Measurements from ENCODE around the gene KRTAP10-9.
"Not testable (repeated sequence)": the region's sequence is repeated elsewhere in the genome, so short reads cannot be mapped to it uniquely, and the experiment has no call there.

Gene KRTAP10-9

DNA sequence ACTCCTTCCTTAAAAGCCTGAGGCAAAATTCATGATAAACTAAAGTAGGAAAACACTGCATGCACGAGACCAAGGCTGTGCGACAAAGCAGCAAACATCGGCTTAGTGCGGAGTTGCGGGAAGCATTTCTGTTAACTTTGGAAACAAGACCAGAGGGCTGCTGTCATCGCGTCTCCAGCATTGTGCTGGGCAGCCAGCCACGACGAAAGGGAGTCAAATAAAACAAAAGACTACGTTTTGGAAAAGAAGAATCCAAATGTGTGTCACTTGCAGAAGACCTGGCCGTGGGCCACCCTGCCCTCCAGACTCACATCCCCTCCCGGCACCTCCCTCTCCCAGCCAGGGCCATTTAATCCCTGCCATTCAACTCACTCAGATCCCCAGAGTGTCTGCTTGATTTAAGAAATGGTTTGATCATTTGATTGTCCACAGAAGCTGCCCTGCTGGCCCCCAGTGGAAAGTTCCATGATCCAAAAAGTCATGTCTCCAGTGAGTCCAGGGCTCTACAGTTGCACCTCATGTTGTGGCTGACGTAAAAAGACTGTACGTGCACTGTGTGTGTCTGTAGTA, 16.9 kb downstream of the KRTAP10-9 start:
- no peak for DNase-seq

DNA sequence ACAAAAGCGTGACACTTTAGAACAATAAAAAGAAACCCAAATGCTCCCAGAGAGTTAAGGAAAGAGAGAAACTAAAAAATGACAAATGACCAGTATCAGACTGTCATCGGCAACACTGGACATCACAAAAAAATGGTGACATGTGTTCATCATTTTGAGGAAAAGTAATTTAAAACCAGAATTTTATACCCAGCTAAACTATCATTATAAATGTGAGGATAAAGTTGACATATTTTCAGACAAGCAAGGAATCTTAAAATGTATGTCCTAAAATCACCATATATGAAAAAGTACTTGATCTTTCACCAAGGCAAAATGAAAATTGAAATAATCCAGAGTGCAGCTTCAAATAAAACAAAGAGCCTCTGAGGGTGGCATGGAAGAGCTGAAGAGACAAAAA, 18.0 kb downstream of the KRTAP10-9 start:
- no peak for DNase-seq

DNA sequence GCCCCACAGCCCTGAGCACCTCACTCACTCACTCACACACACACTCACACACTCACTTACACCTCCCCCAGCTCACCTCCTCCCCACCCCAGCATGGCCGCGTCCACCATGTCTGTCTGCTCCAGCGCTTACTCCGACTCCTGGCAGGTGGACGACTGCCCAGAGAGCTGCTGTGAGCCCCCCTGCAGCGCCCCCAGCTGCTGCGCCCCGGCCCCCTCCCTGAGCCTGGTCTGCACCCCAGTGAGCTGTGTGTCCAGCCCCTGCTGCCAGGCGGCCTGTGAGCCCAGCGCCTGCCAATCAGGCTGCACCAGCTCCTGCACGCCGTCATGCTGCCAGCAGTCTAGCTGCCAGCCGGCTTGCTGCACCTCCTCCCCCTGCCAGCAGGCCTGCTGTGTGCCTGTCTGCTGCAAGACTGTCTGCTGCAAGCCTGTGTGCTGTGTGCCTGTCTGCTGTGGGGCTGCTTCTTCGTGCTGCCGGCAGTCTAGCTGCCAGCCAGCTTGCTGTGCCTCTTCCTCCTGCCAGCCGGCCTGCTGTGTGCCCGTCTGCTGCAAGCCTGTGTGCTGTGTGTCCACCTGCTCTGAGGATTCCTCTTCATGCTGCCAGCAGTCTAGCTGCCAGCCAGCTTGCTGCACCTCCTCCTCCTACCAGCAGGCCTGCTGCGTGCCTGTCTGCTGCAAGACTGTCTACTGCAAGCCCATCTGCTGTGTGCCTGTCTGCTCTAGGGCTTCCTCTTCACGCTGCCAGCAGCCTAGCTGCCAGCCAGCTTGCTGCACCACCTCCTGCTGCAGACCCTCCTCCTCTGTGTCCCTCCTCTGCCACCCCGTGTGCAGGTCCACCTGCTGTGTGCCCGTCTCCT, 19.7 kb downstream of the KRTAP10-9 start, which contains the start of gene KRTAP10-11:
Gene KRTAP10-11 (plus strand): TSS at position 49 of the 856 bp plus-strand sequence. CDS start 45 bp downstream, at position 94.
- DNase-seq: peak in 1 of 2 experiments; percentile 11

DNA sequence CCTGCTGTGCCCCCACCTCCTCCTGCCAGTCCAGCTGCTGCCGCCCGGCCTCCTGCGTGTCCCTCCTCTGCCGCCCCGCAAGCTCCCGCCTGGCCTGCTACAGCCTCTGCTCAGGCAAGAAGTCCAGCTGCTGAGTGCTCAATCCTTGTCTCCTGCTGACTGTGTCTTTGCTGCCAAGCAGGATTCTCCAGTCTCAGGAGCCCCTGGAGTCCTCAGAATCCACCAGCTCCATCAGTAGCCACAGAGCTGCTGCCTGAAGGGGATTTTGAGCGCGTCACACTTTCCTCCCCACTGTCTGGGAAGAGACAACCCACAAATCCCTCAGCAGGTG, 20.3 kb downstream of the KRTAP10-9 start:
- no peak for DNase-seq

DNA sequence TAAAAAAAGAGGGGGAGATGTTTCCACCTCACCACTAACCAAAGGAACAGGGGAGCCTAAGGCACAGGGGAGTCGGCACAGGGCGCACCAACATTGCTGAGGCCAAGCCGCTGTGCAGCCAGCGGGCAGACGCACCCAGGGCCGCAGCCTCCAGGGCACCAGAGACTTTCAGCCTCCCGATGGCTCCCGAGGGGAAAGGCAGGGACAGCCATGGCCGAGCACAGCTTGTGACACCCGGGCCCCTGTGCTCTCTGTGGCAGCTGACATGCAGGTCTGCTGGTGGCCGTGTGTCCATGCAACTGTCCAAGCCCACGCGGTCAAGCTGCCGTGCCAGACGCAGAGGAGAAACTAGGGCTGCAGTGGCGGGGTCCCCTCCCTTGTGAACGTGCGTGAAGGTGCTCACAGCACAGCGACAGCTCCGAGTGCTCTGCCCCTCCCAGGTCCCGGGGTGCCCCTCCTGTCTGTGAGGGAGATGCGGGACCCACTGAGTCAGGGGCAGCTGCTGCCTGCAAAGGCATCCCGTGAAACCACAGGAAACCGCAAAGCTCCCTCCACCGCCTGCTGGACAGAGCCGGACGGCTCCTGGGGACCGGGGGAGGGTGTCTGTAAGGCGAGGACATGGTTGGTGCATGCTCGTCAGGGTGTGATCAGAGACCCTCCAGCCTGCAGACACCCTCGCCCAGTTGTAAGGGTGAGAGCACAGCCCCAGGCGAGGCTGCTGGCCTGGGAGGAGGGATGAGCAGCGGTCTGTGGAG, 21.8 kb downstream of the KRTAP10-9 start:
- DNase-seq: peak in 1 of 2 experiments; percentile 8

DNA sequence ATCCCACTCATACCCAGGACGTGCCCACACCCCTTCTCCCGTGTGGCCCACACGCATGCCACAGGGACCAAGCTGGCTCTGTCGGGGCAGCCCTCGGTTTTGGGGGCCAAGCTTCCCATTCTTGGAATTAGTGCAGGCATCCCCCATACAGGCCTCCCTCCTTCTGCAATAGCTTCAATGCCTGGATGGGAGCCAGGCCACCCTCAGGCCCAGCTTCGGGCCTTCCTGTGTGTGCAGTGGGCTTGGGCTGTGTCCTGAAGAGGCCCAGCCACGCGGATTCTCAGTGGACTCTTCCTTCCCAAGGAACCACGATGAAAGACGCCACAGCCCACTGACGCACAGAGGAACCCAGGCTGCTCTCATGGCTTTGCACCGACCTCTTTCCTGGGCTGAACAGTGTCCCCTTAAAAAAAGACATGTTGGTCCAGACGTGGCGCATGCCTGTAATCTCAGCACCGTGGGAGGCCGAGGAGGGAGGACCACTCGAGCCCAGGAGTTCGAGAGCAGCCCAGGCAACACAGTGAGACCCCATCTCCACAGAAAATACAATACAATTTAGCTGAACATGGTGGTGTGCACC, 22.7 kb downstream of the KRTAP10-9 start:
- no peak for DNase-seq

DNA sequence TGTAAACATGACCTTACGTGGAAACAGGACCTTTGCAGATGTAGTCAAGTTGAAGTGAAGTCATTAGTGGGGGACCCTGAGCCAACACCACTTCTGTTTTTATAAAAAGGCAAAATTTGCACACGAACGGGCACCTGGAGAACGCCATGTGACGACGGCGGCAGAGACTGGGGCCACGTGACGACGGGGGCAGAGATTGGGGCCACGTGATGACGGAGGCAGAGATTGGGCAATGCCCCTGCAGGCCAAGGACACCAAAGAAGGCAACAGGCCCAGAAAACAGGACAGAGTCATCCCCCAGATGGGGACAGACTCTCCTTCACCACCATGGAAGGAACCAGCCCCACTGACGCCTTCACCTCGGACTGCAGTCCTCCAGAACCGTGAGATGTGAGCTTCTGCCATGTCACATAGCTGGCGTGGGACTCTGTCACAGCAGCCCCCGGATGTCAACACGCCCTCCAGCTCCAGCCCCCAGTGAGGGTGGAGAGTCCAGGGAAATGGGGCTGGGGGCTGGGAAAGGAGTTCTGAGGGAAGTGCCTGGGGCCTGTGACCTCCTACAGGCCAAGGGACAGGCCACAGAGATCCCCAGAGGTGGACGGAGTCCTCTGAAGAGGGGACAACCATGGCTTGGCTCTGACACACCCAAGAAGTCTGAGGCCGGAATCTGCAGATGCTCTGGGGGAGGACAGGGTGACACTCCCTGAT, 23.5 kb downstream of the KRTAP10-9 start:
- no peak for DNase-seq

DNA sequence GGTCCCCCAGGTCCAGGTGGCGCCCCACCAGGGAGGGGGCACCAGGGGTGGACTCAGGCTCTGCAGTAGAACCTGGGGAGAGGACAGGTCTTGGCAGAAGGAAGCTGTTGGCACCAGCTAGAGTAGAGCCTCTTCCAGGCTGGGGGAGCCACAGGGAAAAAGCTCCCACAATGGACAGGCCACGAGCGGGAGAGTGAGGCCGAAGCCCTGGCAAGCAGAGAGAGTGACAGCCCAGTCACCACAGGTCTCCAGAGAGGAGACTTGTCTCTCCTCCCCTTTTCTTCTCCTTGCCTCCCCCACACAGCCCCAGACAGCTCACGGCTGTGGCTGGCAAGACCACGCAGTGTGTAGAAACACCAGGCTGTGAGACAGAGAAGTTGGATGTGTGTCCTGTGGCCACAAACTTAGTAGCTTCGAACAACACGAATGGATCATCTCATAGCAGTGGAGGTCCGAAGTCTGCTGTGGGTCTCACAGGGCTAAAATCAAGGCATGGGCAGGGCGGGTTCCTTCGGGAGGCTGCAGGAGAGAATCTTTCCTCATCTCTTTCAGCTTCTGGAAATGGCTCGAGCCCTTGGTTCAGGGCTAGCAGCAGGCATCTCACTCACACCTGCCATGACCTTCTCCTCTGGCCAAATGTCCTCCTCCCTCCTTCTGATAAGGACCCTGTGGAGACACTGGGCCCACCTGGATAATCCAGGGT, 24.2 kb downstream of the KRTAP10-9 start:
- peak in 1 of 2 experiments; percentile 13 for DNase-seq

DNA sequence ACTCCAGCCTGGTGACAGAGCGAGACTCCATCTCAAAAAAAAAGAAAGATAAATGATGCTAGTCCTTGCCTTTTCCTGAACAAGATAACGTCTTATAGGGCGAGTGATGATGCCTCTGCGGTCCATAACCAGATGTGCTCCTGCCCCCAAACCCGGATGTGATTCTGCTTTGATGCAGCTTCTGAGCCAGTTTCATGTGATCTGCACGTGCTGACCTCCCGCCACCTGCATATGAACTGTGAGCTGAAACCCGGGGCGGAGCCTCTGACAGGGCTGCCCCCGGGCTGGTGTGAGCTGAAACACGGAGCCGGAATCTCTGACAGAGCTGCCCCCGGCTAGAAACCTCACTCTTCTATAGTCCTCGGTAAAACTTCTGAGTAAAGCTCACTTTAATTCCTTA, 26.2 kb downstream of the KRTAP10-9 start:
- DNase-seq: no peak

DNA sequence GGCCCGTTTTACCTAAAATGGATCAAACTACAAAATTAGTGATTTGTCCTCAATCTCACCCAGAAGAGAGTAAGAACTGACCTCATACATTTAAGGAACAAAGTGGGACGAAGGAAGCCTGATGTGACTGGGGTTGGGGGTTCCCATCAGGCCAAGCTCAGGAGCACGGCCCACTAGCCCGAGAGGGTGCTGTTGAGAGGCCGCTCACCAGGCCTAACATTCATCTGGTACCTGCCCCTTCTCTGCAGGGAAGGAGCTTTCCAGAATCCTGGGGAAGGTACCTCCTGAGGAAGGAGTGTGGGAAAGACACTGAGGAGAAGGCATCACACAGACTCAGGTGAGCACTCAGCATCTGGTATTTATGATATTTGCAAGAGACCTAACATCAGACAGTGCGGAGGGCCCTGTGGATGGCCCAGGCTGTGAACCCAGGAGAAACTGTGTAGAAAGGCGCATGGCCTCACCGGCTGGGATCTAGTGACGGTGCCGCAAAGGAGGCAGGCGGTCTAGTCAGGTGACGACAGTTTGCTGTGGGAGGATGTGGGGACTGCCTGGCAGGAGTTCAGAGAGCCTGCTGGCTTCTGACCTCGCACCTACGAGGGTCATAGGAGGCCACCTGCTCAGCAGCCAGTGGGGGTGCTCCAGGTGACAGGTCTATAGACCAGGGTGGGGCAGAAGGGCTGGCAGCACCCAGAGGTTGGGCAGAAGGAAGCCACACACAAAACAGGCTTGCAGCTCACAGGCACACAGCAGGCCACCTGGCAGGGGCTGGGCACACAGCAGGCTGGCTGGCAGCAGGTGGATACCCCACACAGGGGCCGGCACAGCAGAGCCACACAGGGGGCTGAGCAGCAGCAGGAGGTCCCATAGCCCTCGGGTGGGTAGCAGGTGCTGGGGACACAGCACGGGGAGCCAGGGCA, 27.0 kb downstream of the KRTAP10-9 start:
- DNase-seq: no peak

DNA sequence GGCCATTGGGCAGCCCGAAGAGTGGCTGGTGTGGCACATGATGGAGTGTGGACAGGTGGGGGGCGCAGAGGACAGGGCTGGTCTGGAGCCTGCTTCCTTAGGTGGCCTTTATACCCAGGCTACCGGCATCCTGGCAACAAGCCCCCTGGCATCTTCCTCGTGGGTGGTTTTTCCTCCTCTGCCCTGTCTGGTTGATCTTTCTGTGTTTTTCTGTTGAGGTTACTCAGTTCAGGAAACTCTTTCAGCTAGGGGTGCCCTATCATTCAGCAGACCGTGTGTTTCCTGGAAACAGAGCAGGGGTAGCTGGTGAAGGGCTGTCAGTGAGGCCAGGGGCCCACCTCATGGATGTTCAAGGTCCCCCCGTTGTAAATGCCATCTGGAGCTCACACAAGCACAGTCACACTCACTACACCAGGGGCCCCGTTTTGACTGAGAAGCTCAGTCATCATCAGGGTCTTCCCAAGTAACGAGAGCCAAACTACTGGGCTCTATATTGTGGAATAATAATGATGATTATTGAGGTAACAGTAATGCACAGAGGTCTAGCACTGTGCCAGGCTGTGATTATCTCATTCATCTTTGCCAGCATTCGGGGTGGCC, 27.8 kb downstream of the KRTAP10-9 start, which contains the start of gene KRTAP12-4:
Gene KRTAP12-4 (minus strand): TSS at position 84 of the 600 bp plus-strand sequence. CDS start 45 bp downstream, at position 39.
- no peak for DNase-seq

DNA sequence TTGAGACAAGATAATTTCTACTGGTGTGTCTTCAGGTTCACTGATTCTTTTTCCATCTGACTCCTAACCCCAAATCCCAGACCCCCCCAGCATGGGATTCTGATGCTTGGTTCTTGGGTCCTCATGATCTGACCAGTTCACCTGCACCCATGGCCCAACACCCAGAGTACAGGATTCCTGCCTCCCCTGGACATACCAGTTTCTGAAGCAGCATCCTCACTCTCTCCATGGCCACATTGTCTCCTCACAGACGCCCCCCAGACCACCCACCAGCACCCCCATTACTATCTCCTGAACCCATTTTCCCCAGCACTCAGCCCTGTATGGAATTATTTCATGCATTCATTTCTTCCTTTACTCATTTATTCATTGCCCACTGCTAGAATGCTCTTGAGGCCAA, 30.0 kb downstream of the KRTAP10-9 start:
- DNase-seq: no peak

DNA sequence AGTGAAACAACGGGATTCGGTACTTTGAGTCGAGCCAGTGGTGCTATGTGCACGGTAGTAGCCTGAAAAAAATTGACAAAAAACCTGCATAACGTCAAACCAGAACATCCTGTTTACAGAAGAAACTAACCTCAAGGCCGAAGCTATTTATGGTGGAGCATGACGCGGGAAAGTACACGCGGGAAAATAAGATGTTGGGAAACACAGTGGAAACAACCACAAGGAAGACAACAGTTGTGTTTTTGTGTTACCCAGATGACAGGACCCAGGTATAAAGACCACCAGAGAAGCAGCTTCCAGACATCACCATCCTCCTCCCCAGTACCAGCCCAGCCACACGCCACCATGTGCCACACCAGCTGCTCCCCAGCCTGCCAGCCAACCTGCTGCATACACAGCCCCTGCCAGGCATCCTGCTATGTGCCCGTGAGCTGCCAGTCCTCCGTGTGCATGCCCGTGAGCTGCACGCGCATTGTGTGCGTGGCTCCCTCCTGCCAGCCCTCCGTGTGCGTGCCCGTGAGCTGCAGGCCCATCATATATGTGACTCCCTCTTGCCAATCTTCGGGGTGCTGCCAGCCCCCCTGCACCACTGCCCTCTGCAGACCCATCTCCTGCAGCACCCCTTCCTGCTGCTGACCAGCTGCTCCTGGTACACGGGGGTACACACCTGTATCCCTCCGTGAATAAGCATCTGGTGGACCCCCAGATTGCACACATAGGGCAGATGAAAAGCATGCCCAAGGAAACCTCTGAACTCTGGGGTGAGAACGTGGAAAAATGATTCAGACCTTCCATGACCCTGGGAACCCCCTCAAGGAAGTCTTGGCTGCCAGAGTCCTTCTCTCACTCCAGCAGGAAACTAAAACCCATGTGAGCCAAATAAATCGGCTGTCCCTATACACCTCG, 31.0 kb downstream of the KRTAP10-9 start, which contains the start of gene KRTAP12-3:
Gene KRTAP12-3 (plus strand): TSS at position 298 of the 906 bp plus-strand sequence. CDS start 48 bp downstream, at position 346.
- DNase-seq: no peak

DNA sequence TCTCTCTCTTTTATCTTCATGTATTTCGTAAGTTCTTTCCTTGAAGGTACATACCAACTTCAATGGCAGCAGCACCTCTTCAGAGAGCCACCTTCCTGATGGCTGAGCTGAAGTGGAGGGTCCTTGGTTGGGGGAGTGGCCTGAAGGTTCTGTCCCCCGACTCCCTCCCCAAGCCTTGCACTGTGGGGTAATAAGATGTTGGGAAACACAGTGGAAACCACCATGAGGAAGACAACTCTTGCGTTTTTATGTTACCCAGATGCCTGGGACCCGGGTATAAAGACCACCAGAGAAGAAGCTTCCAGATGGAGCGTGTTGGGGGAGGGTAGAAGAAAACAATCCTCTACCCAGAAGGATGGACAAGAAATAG, 31.6 kb downstream of the KRTAP10-9 start:
- DNase-seq: no peak

DNA sequence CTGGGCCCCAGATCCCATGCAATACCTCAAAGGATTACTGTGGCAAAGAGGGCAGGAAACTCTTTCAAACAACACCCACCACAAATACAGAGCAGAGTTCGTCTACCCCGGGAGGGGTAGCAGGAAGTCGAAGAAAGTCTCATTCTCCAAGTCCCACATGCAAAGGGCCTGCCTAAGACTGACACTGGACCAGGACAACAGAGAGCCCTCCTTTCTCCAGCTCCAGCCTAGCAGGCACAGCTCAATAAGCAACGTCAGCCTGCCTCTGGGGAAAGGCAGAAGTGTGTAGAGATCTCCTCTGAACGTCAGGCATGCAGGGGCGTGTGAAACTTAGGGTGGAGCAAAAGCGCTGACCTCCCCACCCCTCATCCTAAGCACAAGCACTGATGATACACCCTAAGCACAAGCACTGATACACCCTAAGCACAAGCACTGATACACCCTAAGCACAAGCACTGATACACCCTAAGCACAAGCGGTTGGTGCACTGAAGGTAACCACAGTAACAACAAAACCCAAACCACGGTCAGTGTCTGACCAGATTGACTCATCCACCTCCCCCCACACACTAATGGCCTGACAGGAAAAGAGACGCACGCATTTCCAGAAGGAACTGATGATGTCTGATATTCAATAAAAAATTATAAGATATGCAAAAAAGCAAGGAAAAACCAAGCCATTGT, 32.2 kb downstream of the KRTAP10-9 start:
- no peak for DNase-seq

DNA sequence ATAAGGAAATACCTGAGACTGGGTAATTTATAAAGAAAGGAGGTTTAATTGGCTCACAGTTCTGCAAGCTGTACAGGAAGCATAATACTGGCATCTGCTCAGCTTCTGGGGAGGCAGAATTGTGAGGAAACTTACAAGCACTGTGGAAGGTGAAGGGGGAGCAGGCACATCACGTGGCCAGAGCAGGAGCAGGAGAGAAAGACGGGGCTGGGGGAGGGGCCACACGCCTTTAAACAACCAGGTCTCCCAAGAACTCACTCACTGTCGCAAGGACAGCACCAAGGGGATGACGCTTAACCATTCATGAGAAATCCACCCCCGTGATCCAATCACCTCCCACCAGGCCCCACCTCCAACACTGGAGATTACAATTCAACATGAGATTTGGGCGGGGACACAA, 34.7 kb downstream of the KRTAP10-9 start:
- not testable (repeated sequence) for DNase-seq

DNA sequence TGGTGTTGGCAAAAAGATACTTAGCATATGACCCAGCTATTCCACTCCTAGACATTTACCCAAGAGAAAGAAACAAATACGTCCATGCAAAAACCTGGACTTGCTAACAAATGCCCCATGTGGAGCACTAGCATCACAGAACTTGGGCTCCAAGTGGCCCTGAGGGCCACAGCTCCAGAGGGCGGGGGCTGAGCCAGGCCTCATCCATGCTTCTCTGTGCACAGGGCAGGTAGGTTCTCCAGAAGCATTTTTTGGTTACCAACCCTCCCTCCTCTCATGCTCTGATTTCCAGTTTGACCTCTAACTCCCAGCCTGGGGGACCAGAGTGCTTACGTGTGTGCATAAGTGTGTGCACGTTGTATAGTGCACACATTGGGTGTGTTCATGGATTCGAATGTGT, 37.8 kb downstream of the KRTAP10-9 start:
- no peak for DNase-seq

All from activated T-cell treated with anti-CD3 and anti-CD28 coated beads, Interleukin-2, amount 50 U/mL, for 48 hours (primary cell).